Hematopoietic multipotent progenitor cell (in vitro differentiated cells): ENCODE data around the gene SUPT6H. TPM values are rescaled to one million over a fixed set of nuclear protein-coding genes. Genes with fewer than 3 reads are reported as not detected.

ENCODE experiments used
- DNase-seq, 3 donors: peaks; one replicate each; pipeline ENCODE4 v3.0.0-alpha.2; 2011 to 2015; ENCODE audit warnings: low read depth in 2 of 3, low spot score in 2 of 3
- small RNA-seq: library from RNA; depleted of rRNA; stranded (forward); fragments of <200 nt; gene quantifications from one replicate; pipeline ENCODE3, GENCODE V24; 2012
- total RNA-seq: library from RNA; depleted of rRNA; stranded (reverse); fragments of >200 nt; gene quantifications from one replicate; pipeline ENCODE4 v1.2.3, GENCODE V29; 2012

Gene SUPT6H
- total RNA-seq, 1 donor: 61.9 TPM

DNA sequence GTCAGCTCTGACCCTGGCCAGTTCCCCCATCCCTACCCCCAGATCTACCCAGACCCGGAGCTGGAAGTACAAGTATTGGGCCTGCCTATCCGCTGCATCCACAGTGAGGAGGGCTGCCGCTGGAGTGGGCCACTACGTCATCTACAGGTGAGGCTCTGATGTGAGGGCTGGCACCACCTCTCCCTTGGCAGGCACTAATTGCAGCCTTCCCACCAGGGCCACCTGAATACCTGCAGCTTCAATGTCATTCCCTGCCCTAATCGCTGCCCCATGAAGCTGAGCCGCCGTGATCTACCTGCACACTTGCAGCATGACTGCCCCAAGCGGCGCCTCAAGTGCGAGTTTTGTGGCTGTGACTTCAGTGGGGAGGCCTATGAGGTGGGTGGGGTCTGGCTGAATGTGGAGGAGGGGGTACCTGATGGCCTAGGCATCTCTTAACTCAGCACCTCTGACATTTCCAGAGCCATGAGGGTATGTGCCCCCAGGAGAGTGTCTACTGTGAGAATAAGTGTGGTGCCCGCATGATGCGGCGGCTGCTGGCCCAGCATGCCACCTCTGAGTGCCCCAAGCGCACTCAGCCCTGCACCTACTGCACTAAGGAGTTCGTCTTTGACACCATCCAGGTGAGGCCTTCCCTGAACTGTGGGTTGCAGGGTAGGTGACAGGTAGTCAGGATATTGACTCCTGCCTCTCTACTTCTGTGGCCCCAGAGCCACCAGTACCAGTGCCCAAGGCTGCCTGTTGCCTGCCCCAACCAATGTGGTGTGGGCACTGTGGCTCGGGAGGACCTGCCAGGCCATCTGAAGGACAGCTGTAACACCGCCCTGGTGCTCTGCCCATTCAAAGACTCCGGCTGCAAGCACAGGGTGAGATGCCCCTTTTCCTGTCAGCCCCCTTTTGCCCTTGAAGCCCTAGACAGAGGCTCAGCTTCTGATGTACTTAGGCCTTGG is 86.1 kb downstream of the SUPT6H start:
- no peak for DNase-seq

GRCh38 chr17:28748852-28749515 is 87.0 kb downstream of the SUPT6H start:
- no peak for DNase-seq

DNA sequence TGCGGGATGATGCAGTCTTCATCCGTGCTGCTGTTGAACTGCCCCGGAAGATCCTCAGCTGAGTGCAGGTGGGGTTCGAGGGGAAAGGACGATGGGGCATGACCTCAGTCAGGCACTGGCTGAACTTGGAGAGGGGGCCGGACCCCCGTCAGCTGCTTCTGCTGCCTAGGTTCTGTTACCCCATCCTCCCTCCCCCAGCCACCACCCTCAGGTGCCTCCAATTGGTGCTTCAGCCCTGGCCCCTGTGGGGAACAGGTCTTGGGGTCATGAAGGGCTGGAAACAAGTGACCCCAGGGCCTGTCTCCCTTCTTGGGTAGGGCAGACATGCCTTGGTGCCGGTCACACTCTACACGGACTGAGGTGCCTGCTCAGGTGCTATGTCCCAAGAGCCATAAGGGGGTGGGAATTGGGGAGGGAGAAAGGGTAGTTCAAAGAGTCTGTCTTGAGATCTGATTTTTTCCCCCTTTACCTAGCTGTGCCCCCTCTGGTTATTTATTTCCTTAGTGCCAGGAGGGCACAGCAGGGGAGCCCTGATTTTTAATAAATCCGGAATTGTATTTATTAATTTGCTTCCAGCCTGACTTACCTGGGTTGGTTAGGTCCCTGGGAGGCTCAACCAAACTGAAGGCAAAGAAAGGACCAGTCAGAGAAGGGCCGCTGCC is 87.6 kb downstream of the SUPT6H start:
- DNase-seq: no peak

DNA sequence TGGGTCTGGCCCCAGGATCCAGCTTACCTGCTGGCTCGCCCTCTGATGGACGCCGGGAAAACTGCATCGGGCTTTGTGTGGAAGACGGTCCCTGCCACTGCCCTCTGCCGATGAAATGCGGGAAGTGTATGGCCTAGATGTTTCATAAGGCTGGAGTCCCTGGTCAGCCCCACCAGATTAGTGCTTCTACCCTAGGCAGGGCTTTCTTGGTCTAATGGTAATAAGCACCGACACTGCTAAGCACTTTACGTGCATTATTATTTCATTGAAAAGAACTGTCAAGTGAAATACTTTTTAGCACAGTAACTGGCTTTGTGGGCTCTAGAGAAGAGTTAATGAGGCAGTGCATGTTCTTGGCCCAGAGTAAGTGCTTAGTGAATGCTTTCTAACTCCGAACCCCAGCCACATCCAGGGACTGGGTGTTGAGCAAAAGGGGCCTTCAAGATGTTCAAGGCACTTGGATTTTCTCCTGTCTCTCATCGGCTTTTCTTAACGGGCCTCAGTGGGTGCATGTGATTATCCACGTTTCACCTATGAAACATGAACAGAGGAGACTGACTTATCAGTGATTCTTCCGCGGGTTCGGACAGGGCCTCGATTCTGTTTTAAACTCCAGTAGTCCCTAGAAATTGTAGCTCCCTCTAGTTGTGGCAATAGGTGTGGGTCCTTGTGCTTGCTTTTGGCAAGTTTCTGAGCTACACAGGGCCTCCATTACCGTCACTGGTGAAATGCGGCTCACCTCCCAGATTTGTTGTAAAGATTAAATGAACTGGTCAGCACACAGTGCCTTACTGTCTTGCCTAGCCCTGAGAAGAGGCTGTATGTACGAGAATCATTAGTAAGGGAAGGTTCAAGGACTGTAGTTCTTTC is 88.4 kb downstream of the SUPT6H start:
- DNase-seq: peak; percentile 64 to 93 (median 87)

DNA sequence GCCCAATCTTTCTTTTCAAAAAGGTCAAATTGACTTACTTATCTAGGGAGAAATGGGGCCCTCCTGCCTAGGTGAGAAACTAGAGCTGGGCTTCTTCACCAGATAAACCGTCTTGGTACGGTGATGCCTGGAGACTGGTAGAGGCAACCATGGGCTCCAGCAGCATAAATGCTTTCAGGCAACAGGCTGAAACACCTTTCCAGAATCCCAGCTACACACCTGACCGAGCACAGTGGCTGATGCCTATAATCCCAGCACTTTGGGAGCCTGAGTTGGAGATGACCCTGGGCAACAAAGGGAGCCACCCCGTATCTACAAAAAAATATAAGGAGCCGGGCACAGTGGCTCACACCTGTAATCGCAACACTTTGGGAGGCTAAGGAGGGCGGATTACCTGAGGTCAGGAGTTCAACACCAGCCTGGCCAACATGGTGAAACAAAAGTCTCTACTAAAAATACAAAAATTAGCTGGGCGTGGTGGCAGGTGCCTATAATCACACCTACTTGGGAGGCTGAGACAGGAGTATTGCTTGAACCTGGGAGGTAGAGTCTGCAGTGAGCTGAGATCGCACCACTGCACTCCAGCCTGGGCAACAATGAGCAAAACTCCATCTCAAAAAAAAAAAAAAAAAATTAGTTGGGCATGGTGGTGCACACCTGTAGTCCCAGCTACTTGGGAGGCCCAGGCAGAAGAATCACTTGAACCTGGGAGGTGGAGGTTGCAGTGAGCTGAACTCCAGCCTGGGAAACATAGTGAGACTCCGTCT is 89.8 kb downstream of the SUPT6H start:
- DNase-seq: no peak

Small RNA genes within 50 kb of the gene (small RNA-seq; reads per million reads assigned to genes)
- gene SNORD42A: not detected
- gene SNORD42B: 9.7 reads per million, percentile 92 among the genes with 10 or more reads in this experiment
- gene SNORD4A: not detected
- gene SNORD4B: not detected

Other genes with a start within 250 kb of the SUPT6H start
- not detected for gene SLC13A2, start 188.6 kb upstream of the SUPT6H start, total RNA-seq
- gene FOXN1, start 155.9 kb upstream of the SUPT6H start, total RNA-seq: not detected
- gene UNC119, start 109.6 kb upstream of the SUPT6H start, total RNA-seq: 12.1 TPM
- gene PIGS, start 90.7 kb upstream of the SUPT6H start, total RNA-seq: 71.6 TPM
- gene ALDOC, start 85.3 kb upstream of the SUPT6H start, total RNA-seq: 55.5 TPM
- gene SPAG5, start 63.2 kb upstream of the SUPT6H start, total RNA-seq: 6.2 TPM
- 8.1 TPM for gene RSKR, start 48.0 kb upstream of the SUPT6H start, total RNA-seq
- 142 TPM for gene BLTP2, start 17.0 kb upstream of the SUPT6H start, total RNA-seq
- gene SDF2, start 299 bp upstream of the SUPT6H start, total RNA-seq: 56.3 TPM
- 3.5 TPM for gene PROCA1, start 49.7 kb downstream of the SUPT6H start, total RNA-seq
- 160 TPM for gene RAB34, start 55.7 kb downstream of the SUPT6H start, total RNA-seq
- gene RPL23A, start 57.8 kb downstream of the SUPT6H start, total RNA-seq: 745 TPM
- 1.1 TPM for gene TLCD1, start 64.0 kb downstream of the SUPT6H start, total RNA-seq
- 12.4 TPM for gene NEK8, start 66.6 kb downstream of the SUPT6H start, total RNA-seq
- 42.3 TPM for gene TRAF4, start 81.8 kb downstream of the SUPT6H start, total RNA-seq
- gene FAM222B, start 180.6 kb downstream of the SUPT6H start, total RNA-seq: 19.1 TPM
- 47.4 TPM for gene ERAL1, start 192.8 kb downstream of the SUPT6H start, total RNA-seq
- gene FLOT2, start 235.5 kb downstream of the SUPT6H start, total RNA-seq: 61.7 TPM
- 30.7 TPM for gene DHRS13, start 240.9 kb downstream of the SUPT6H start, total RNA-seq